Transverse colon (tissue), 4 donors: ENCODE measurements around the gene PPCDC. TPM values are rescaled to one million over a fixed set of nuclear protein-coding genes. Genes with fewer than 3 reads are reported as not detected.

Experiments used
- DNase-seq: peaks from one replicate; pipeline ENCODE4 v3.0.0-alpha.2; 2019
- H3K27ac ChIP-seq, 4 donors: fragments of 200-600 bp; sonication (generic); 2 replicates each; pipeline ENCODE4 v1.5.1; 2016 to 2018; ENCODE audit warnings: inconsistent platforms in 4 of 4
- H3K27me3 ChIP-seq: fragments of 200-600 bp; sonication (generic); 2 replicates; pipeline ENCODE4 v1.5.1; 2017; ENCODE audit warnings: inconsistent platforms
- H3K36me3 ChIP-seq, 4 donors: fragments of 200-600 bp; sonication (generic); 2 replicates each; pipeline ENCODE4 v1.5.1; 2017 to 2019; ENCODE audit warnings: inconsistent platforms in 4 of 4
- H3K4me1 ChIP-seq, 4 donors: fragments of 200-600 bp; sonication (generic); 2 replicates each; pipeline ENCODE4 v1.5.1; 2017 to 2020; ENCODE audit warnings: inconsistent platforms in 4 of 4
- H3K4me3 ChIP-seq, 4 donors: fragments of 200-600 bp; sonication (generic); 1 replicate in 1 of 4; 2 replicates in 3 of 4; pipeline versions ENCODE4 v1.5.1 to v1.6.1; 2017 to 2019; ENCODE audit warnings: inconsistent platforms in 4 of 4
- H3K9me3 ChIP-seq, 2 donors: fragments of 200-600 bp; sonication (generic); 2 replicates each; pipeline ENCODE4 v1.5.1; 2017 to 2019; ENCODE audit warnings: inconsistent platforms in 2 of 2
- CTCF ChIP-seq, 5 experiments: fragments of 200-600 bp in 3 of 5; fragments of 450-650 bp in 2 of 5; sonication (generic) in 3 of 5; IDR thresholded peaks; 1 replicate in 2 of 5; 2 replicates in 3 of 5; pipeline ENCODE4 v1.5.1; 2016 to 2017; ENCODE audit warnings: antibody characterized with exemption in 5 of 5, inconsistent platforms in 3 of 5, mild to moderate bottlenecking in 2 of 5, moderate library complexity in 1 of 5
- EP300 ChIP-seq: sonication (generic); formaldehyde crosslinking; IDR thresholded peaks from one replicate; pipeline ENCODE4 v1.6.1; 2017; ENCODE audit warnings: antibody characterized with exemption, low read depth
- POLR2A ChIP-seq: fragments of 450-650 bp; IDR thresholded peaks from one replicate; pipeline ENCODE4 v1.6.1; 2016; ENCODE audit warnings: antibody characterized with exemption, mild to moderate bottlenecking, moderate library complexity
- POLR2AphosphoS5 ChIP-seq, 3 donors: sonication (generic); formaldehyde crosslinking; IDR thresholded peaks; one replicate each; pipeline ENCODE4 v1.6.1; 2016; ENCODE audit warnings: antibody characterized with exemption in 3 of 3
- WGBS, 2 donors: methylation state at CpG; one replicate each; pipeline ENCODE4 v1.1.5; 2018; ENCODE audit warnings: low coverage in 1 of 2; 5-methylcytosine and 5-hydroxymethylcytosine counted together
- in situ Hi-C, 4 donors: fragments of 200-750 bp; cut with MboI; loops; one replicate each; pipeline versions ENCODE4 v1.15.0 to v1.15.1; 2017; ENCODE audit warnings: low sequenced_read_pairs in 3 of 4, low pct_ligation_motif_present in 1 of 4, low pct_unique_long_range_greater_than_20kb in 1 of 4
- intact Hi-C: fragments of 100-400 bp; cut with DNase I; formaldehyde crosslinking; loops from one replicate; pipeline ENCODE4 v1.15.1; 2023; ENCODE audit warnings: low total_unique reads
- total RNA-seq, 4 donors: library from RNA; depleted of rRNA; stranded (reverse); fragments of >200 nt; gene quantifications; one replicate each; pipeline ENCODE4 v1.1.0, GENCODE V29; 2016

The PPCDC gene
- total RNA-seq, 4 donors from 2014 or later: 5.2 to 54.5 (median 25.2) TPM

- no peaks in the 10 kb centered on the region for H3K4me1 ChIP-seq
- peak overlapping the region; percentile 55 to 63 (median 58) for H3K27ac ChIP-seq
- H3K9me3 ChIP-seq: no peaks in the 10 kb centered on the region
- H3K36me3 ChIP-seq: no peaks in the 10 kb centered on the region
- 55 to 89% methylated on average over 5 of the region's 5 CpGs for WGBS, 2 donors
- no peak for TF ChIP-seq POLR2AphosphoS5 (IDR thresholded peaks at IDR 0.05)
- TF ChIP-seq CTCF (IDR thresholded peaks at IDR 0.05): no peak
- no peak overlapping the region for H3K4me3 ChIP-seq
- DNase-seq: no peak
- in situ Hi-C loops: loop anchor here in 2 of 4 donors (25.0 kb wide), 2 partner anchors 304 to 329 kb away; partner anchors contain the start of genes COMMD4 (in 1 of the 2) and NEIL1 (in 1 of the 2)
- H3K27me3 ChIP-seq: no peaks in the 10 kb centered on the region
- intact Hi-C loops: no loop called here
Observed at GRCh38 chr15:75008221-75008625, 15.2 kb upstream of the PPCDC start.

- WGBS, 2 donors: 55 to 73% methylated on average over 5 to 6 of the region's 6 CpGs
- Histone ChIP-seq H3K4me3 (no peak overlapping the region), H3K4me1 (no peaks in the 10 kb centered on the region), H3K27ac (peak overlapping the region; percentile 55 to 63 (median 58)), H3K9me3 (no peaks in the 10 kb centered on the region), H3K27me3 (no peaks in the 10 kb centered on the region), H3K36me3 (no peaks in the 10 kb centered on the region)
- TF ChIP-seq EP300 (no peak), POLR2A (no peak), CTCF (IDR thresholded peaks at IDR 0.05) (no peak), POLR2AphosphoS5 (IDR thresholded peaks at IDR 0.05) (no peak)
- no peak for DNase-seq
- intact Hi-C loops: no loop called here
- in situ Hi-C loops: loop anchor here in 2 of 4 donors (25.0 kb wide), 2 partner anchors 304 to 329 kb away; partner anchors contain the start of genes COMMD4 (in 1 of the 2) and NEIL1 (in 1 of the 2)
Observed at GRCh38 chr15:75008629-75009326, 14.6 kb upstream of the PPCDC start.

GRCh38 chr15:75016431-75016830 lies 7.0 kb upstream of the PPCDC start:
- DNase-seq: no peak
- no peak for TF ChIP-seq EP300
- TF ChIP-seq POLR2AphosphoS5 (IDR thresholded peaks at IDR 0.05): no peak
- no peak for TF ChIP-seq CTCF (IDR thresholded peaks at IDR 0.05)
- TF ChIP-seq POLR2A: no peak
- intact Hi-C loops: no loop called here
- H3K27me3 ChIP-seq: no peaks in the 10 kb centered on the region
- in situ Hi-C loops: loop anchor here in 2 of 4 donors (25.0 kb wide), 2 partner anchors 296 to 321 kb away; partner anchors contain the start of genes COMMD4 (in 1 of the 2) and NEIL1 (in 1 of the 2)
- H3K4me3 ChIP-seq: no peak overlapping the region
- H3K9me3 ChIP-seq: no peaks in the 10 kb centered on the region
- no peak overlapping the region for H3K27ac ChIP-seq
- WGBS, 2 donors: 89 to 97% methylated on average over 10 to 15 of the region's 15 CpGs
- no peaks in the 10 kb centered on the region for H3K4me1 ChIP-seq
- H3K36me3 ChIP-seq: no peaks in the 10 kb centered on the region

GRCh38 chr15:75019916-75020315 lies 3.5 kb upstream of the PPCDC start:
- TF ChIP-seq CTCF (IDR thresholded peaks at IDR 0.05) (no peak), EP300 (no peak), POLR2A (no peak), POLR2AphosphoS5 (IDR thresholded peaks at IDR 0.05) (no peak)
- peaks cover 2 to 11% (median 10%) of the 10 kb centered on the region in 4 donors for H3K4me1 ChIP-seq
- no peak for DNase-seq
- no peaks in the 10 kb centered on the region for H3K9me3 ChIP-seq
- WGBS, 2 donors: 83% methylated on average over 3 of the region's 3 CpGs; no CpG with 5 or more reads in 1 of the 2 donors
- no peak overlapping the region for H3K4me3 ChIP-seq
- H3K27ac ChIP-seq: no peak overlapping the region
- intact Hi-C loops (no loop called here), in situ Hi-C loops (loop anchor here in 2 of 4 donors (10.0 to 25.0 kb wide), 3 partner anchors 185 to 317 kb away; partner anchors contain the start of genes C15orf39 (in 1 of the 2), COMMD4 (in 1 of the 2) and NEIL1 (in 1 of the 2))
- H3K36me3 ChIP-seq: no peaks in the 10 kb centered on the region
- H3K27me3 ChIP-seq: no peaks in the 10 kb centered on the region
